Measurements from ENCODE around the gene DLG2.

Gene DLG2

DNA sequence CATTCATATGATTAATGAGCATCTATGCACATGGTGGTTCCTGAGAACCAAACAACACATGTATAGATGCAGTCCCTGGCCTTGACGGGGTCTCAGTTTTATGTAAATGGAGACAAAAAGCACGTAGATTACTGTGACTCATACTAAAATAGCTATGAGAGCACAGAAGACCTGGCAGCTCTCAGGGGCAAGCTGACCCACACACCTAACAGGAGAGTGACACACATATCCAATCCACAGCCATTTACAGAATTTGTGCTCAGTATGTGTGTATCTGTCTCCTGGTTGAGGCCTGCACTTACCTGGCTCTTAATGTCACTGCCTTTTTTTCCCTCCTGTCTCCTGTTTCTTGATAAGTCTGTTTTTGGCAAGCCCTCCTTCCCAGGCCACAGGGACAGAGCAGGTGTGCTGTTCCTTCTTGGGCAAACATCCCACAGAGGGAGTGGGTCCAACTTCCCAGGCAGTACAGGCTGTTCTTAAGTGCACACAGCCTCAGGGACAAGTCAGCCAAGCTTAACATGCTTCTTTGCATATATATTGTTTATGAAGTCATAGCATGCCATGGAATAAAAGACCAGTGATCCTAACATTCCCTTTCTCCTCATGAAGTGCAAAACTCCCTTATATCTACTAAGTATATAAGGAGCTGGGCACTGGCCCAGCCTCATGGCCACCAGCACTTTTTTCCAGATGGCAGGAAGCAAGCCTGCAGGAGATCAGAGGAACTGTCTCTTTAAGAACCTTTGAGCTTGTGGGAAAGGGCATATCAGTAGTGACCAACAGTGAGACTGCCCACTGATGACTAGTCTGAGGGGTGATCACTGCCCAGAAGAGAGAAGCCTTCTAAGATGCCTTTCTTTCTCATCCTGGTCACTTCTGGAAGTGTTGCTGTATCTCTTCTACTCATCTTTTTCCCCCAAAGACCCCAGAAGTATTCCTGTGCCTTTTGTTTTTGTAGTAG, 2216.3 kb downstream of the DLG2 start:
- H3K27ac ChIP-seq (ENCODE audit: low read depth, low read length): no peak overlapping the region
- H3K4me1 ChIP-seq (ENCODE audit: control insufficient read depth, insufficient read depth, low read length): no peaks in the 10 kb centered on the region
- no peak overlapping the region for H3K9ac ChIP-seq (ENCODE audit: low read length)
- H3K9me3 ChIP-seq (ENCODE audit: control insufficient read depth, insufficient read depth, low read depth, low read length): no peaks in the 10 kb centered on the region
- no peaks in the 10 kb centered on the region for H3K36me3 ChIP-seq (ENCODE audit: control insufficient read depth, insufficient read depth, low read length)
- H3K27me3 ChIP-seq (ENCODE audit: control insufficient read depth, insufficient read depth, low read length): no peaks in the 10 kb centered on the region
- no peak overlapping the region for H3K4me3 ChIP-seq (ENCODE audit: low read depth, low read length)

DNA sequence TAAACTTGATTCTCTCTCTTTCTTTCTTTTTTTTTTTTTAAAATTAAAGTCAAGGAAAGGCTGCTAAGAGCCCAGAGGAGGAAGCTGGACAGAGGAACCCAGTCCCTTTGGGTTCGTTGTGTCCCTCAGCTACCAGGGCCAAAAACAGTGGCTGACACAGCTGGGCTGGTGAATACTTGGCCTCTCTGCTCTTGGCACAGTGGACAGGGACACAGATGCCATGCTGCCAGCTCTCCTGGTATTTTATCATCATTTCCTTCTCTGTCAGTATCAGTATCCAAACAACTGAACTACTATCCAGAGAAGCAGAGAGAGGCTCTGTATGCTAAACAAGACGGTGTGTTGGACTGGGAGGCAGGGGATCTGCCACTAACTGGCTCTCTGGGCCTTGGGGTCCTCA, 2217.3 kb downstream of the DLG2 start:
- H3K4me3 ChIP-seq (ENCODE audit: low read depth, low read length): no peak overlapping the region
- no peaks in the 10 kb centered on the region for H3K36me3 ChIP-seq (ENCODE audit: control insufficient read depth, insufficient read depth, low read length)
- no peak overlapping the region for H3K27ac ChIP-seq (ENCODE audit: low read depth, low read length)
- H3K4me1 ChIP-seq (ENCODE audit: control insufficient read depth, insufficient read depth, low read length): no peaks in the 10 kb centered on the region
- H3K9me3 ChIP-seq (ENCODE audit: control insufficient read depth, insufficient read depth, low read depth, low read length): no peaks in the 10 kb centered on the region
- H3K9ac ChIP-seq (ENCODE audit: low read length): no peak overlapping the region
- H3K27me3 ChIP-seq (ENCODE audit: control insufficient read depth, insufficient read depth, low read length): no peaks in the 10 kb centered on the region

GRCh38 chr11:83409476-83409875, 2217.7 kb downstream of the DLG2 start:
- Histone ChIP-seq H3K36me3 (ENCODE audit: control insufficient read depth, insufficient read depth, low read length) (no peaks in the 10 kb centered on the region), H3K4me1 (ENCODE audit: control insufficient read depth, insufficient read depth, low read length) (no peaks in the 10 kb centered on the region), H3K27ac (ENCODE audit: low read depth, low read length) (no peak overlapping the region), H3K27me3 (ENCODE audit: control insufficient read depth, insufficient read depth, low read length) (no peaks in the 10 kb centered on the region), H3K9ac (ENCODE audit: low read length) (no peak overlapping the region), H3K4me3 (ENCODE audit: low read depth, low read length) (no peak overlapping the region), H3K9me3 (ENCODE audit: control insufficient read depth, insufficient read depth, low read depth, low read length) (no peaks in the 10 kb centered on the region)

DNA sequence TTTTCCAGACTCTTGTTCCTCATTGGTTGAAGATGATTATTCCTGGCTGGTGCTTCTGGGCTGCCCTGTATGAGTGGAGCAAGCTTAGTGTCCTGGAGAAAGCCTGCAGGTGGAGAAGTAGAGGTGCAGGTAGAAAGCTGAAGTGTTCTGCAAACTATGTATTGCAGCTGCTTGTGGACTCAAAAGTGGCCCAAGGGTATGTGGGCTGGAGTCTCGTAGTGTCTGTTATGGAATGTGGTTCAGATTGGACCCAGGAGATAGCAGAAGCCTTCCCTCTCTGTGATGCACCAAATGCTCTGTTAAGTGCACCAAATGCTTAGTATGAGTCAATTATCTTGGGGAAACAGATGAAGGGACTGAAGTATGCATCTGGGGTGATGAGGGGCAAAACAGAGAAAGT, 2218.2 kb downstream of the DLG2 start:
- Histone ChIP-seq H3K4me1 (ENCODE audit: control insufficient read depth, insufficient read depth, low read length) (no peaks in the 10 kb centered on the region), H3K36me3 (ENCODE audit: control insufficient read depth, insufficient read depth, low read length) (no peaks in the 10 kb centered on the region), H3K9ac (ENCODE audit: low read length) (no peak overlapping the region), H3K4me3 (ENCODE audit: low read depth, low read length) (no peak overlapping the region), H3K27me3 (ENCODE audit: control insufficient read depth, insufficient read depth, low read length) (no peaks in the 10 kb centered on the region), H3K27ac (ENCODE audit: low read depth, low read length) (no peak overlapping the region), H3K9me3 (ENCODE audit: control insufficient read depth, insufficient read depth, low read depth, low read length) (no peaks in the 10 kb centered on the region)

All from HUES6 (cell line).